Gastrocnemius medialis (tissue), 4 donors: ENCODE data around the gene TTLL7. TPM values are rescaled to one million over a fixed set of nuclear protein-coding genes. Genes with fewer than 3 reads are reported as not detected.

Experiments
- ATAC-seq, 2 donors: fragments of 150-250 bp; one replicate each; pipeline ENCODE4 v1.9.1; 2016
- DNase-seq, 2 donors: peaks; one replicate each; pipeline ENCODE4 v3.0.0-alpha.2; 2019
- H3K27ac ChIP-seq, 4 donors: fragments of 200-600 bp; sonication (generic); 1 replicate in 1 of 4; 2 replicates in 3 of 4; pipeline ENCODE4 v1.5.1; 2016 to 2018; ENCODE audit warnings: mild to moderate bottlenecking in 2 of 4, moderate library complexity in 1 of 4
- H3K27me3 ChIP-seq, 3 donors: fragments of 200-600 bp; sonication (generic) in 2 of 3; 1 replicate in 1 of 3; 2 replicates in 2 of 3; pipeline versions ENCODE4 v1.5.1 to v1.6.0; 2016 to 2019; ENCODE audit warnings: mild to moderate bottlenecking in 1 of 3, moderate library complexity in 1 of 3
- H3K36me3 ChIP-seq, 2 donors: fragments of 200-600 bp; sonication (generic) in 1 of 2; one replicate each; pipeline ENCODE4 v1.5.1; 2017 to 2018
- H3K4me1 ChIP-seq, 2 donors: fragments of 200-600 bp; sonication (generic) in 1 of 2; one replicate each; pipeline ENCODE4 v1.5.1; 2016 to 2017; ENCODE audit warnings: mild to moderate bottlenecking in 2 of 2
- H3K4me3 ChIP-seq, 4 donors: fragments of 200-600 bp; sonication (generic) in 3 of 4; 1 replicate in 1 of 4; 2 replicates in 3 of 4; pipeline ENCODE4 v1.5.1; 2016 to 2019; ENCODE audit warnings: mild to moderate bottlenecking in 2 of 4
- H3K9me3 ChIP-seq, 3 donors: fragments of 200-600 bp; sonication (generic) in 2 of 3; 1 replicate in 1 of 3; 2 replicates in 2 of 3; pipeline ENCODE4 v1.5.1; 2016 to 2019
- POLR2A ChIP-seq, 2 donors: fragments of 450-650 bp; IDR thresholded peaks; one replicate each; pipeline ENCODE4 v1.6.1; 2017; ENCODE audit warnings: antibody characterized with exemption in 2 of 2, mild to moderate bottlenecking in 2 of 2, moderate library complexity in 2 of 2
- in situ Hi-C, 4 donors: fragments of 200-750 bp; cut with MboI; loops; one replicate each; pipeline versions ENCODE4 v1.15.0 to v1.8.0; 2017; ENCODE audit warnings: low sequenced_read_pairs in 4 of 4
- intact Hi-C: fragments of 100-400 bp; cut with DNase I; formaldehyde crosslinking; loops from one replicate; pipeline ENCODE4 v1.15.1; 2023; ENCODE audit warnings: low total_unique reads
- total RNA-seq, 4 donors: library from RNA; depleted of rRNA; stranded (reverse); fragments of >200 nt; gene quantifications; one replicate each; pipeline versions ENCODE4 v1.1.0 to v1.2.3, GENCODE V29; 2016
- TF ChIP-seq, protein P1 (sequence below), 5 experiments: fragments of 450-650 bp in 3 of 5; fragments of 200-600 bp in 2 of 5; sonication (generic) in 2 of 5; IDR thresholded peaks in 4 of 5; conservative IDR thresholded peaks in 1 of 5; 1 replicate in 4 of 5; 2 replicates in 1 of 5; pipeline ENCODE4 v1.5.1; 2016 to 2019; ENCODE audit warnings: antibody characterized with exemption in 5 of 5, mild to moderate bottlenecking in 3 of 5, moderate library complexity in 3 of 5

TTLL7 gene
- total RNA-seq, 4 donors from 2014 or later = 8.2 to 22.9 (median 12.3) TPM

DNA sequence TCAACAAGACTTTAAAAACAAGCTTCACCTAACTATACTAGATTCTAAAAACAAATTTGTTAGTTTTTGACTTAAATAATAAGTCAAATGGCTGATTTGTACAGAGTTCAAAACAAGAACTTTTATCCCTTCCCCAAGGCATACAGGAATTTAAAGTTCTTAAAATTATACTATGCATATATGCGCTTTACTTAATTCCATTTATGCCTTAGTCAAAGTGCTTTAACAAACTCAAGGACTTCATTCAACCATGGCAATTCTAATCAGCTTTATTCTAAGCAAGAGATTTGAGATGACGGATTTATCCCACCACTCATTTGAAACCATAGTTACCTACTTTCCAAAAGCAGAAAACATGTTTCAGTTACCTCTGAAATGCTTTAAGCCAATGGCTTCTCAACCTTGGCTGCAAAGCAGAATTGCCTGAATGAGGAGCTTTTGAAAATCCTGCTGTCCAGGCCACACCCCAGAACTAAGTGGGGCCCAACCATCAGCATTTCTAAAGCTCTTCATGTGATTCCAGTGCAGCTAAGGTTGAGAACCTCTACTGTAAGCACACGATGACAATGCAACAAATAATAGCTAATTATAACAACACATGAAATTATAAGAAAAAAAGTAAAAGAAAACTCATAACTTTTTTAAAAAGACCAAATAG is 44.6 kb downstream of the TTLL7 start:
- ATAC-seq (no peak), DNase-seq (no peak)
- TF ChIP-seq POLR2A (IDR thresholded peaks at IDR 0.05) = no peak
- TF ChIP-seq, protein P1, sequence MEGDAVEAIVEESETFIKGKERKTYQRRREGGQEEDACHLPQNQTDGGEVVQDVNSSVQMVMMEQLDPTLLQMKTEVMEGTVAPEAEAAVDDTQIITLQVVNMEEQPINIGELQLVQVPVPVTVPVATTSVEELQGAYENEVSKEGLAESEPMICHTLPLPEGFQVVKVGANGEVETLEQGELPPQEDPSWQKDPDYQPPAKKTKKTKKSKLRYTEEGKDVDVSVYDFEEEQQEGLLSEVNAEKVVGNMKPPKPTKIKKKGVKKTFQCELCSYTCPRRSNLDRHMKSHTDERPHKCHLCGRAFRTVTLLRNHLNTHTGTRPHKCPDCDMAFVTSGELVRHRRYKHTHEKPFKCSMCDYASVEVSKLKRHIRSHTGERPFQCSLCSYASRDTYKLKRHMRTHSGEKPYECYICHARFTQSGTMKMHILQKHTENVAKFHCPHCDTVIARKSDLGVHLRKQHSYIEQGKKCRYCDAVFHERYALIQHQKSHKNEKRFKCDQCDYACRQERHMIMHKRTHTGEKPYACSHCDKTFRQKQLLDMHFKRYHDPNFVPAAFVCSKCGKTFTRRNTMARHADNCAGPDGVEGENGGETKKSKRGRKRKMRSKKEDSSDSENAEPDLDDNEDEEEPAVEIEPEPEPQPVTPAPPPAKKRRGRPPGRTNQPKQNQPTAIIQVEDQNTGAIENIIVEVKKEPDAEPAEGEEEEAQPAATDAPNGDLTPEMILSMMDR (IDR thresholded peaks at IDR 0.05 in 4 of 5, conservative IDR thresholded peaks at IDR 0.05 in 1 of 5) = no peak
- intact Hi-C loops = no loop called here
- no peaks in the 10 kb centered on the region for H3K9me3 ChIP-seq
- H3K27ac ChIP-seq = no peak overlapping the region
- no peak overlapping the region for H3K4me3 ChIP-seq
- in situ Hi-C loops = no loop called here
- peaks cover 0 to 3% of the 10 kb centered on the region in 2 donors for H3K4me1 ChIP-seq
- H3K27me3 ChIP-seq = no peaks in the 10 kb centered on the region
- no peaks in the 10 kb centered on the region for H3K36me3 ChIP-seq

DNA sequence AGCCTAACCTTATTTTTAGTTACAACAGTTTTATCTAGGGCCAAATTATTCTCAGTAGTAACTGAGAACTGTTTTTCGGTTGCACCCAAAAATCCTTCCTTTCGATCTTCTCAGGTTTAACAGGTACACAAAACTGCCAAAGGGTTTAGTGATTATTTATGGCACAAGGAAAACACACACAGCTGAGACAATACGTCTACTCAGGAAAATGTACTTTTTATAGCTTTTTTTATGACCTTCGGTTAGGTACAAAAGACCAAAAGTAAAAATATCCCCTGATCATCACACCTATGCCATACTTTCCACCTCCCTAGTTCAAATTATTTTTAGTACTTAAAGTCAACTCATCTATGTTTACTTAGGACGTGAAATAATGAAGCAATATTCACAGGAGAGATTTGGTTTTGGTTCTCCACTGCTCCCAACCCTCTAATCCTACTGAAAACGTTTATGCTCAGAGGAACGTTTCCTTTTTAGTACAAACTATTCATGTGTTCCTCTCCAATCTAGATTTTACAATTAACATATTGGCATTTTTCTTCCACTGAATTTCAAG is 48.7 kb downstream of the TTLL7 start:
- Histone ChIP-seq H3K27ac (no peak overlapping the region), H3K27me3 (no peaks in the 10 kb centered on the region), H3K9me3 (no peaks in the 10 kb centered on the region), H3K36me3 (no peaks in the 10 kb centered on the region), H3K4me3 (no peak overlapping the region), H3K4me1 (peaks cover 0 to 3% of the 10 kb centered on the region in 2 donors)
- in situ Hi-C loops (no loop called here), intact Hi-C loops (no loop called here)
- no peak for ATAC-seq
- no peak for DNase-seq
- TF ChIP-seq POLR2A (IDR thresholded peaks at IDR 0.05) = no peak

DNA sequence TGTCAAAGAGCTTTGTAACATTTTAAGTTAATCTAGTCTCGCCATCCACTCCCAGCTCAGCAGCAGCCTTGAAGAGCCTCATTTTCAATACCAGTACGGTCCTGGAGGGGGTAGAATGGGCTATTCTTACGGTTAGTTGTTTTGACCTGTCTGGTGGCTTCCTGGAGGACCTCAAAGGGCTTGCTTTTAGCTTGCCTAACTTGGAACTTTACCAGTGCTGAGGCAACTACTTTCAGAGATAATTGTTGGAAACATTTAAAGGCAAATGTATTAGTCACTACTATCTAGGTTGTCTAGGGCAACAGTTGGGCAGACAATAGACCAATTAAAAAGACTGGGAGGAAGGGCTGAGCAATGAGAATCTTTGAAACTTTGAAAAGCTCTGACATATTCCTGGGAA is 56.0 kb downstream of the TTLL7 start:
- Histone ChIP-seq H3K4me3 (no peak overlapping the region), H3K27me3 (no peaks in the 10 kb centered on the region), H3K4me1 (no peaks in the 10 kb centered on the region), H3K9me3 (no peaks in the 10 kb centered on the region), H3K27ac (no peak overlapping the region), H3K36me3 (no peaks in the 10 kb centered on the region)
- intact Hi-C loops (no loop called here), in situ Hi-C loops (loop anchor here (25.0 kb wide), 4 partner anchors 169 to 819 kb away; no protein-coding TSS in a partner anchor)
- DNase-seq (no peak), ATAC-seq (no peak)
- TF ChIP-seq POLR2A (IDR thresholded peaks at IDR 0.05) = no peak
- TF ChIP-seq, protein P1 (IDR thresholded peaks at IDR 0.05 in 4 of 5, conservative IDR thresholded peaks at IDR 0.05 in 1 of 5) = no peak

DNA sequence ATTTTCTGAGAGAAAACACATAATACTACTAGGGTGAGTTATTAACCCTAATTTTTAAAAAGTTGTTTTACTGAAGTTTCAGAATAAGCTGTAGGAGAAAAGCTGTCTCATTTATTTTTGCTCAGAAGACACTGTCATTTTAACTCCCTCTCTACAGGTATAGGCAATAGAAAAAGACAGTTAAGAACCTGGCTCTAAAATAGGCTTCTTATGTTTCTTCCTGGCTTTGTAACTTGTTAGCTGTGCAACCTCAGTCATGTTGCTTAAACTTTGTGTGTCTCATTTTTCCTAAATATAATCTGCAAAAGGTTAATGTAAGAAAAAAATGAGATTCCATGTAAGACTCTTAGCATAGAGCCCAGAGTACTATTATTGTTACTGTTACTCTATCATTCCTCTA is 64.4 kb downstream of the TTLL7 start:
- no peaks in the 10 kb centered on the region for H3K36me3 ChIP-seq
- H3K27ac ChIP-seq = no peak overlapping the region
- in situ Hi-C loops = loop anchor here (5.0 to 25.0 kb wide), 5 partner anchors 178 to 828 kb away; no protein-coding TSS in a partner anchor
- H3K4me3 ChIP-seq = no peak overlapping the region
- peaks cover 8 to 9% of the 10 kb centered on the region in 2 donors for H3K4me1 ChIP-seq
- peak; percentile 74 to 75 for ATAC-seq
- DNase-seq = no peak
- H3K9me3 ChIP-seq = no peaks in the 10 kb centered on the region
- no peaks in the 10 kb centered on the region for H3K27me3 ChIP-seq
- intact Hi-C loops = loop anchor here (5.0 to 10.0 kb wide), 3 partner anchors 498 to 840 kb away; no protein-coding TSS in a partner anchor
- TF ChIP-seq, protein P1 (IDR thresholded peaks at IDR 0.05 in 4 of 5, conservative IDR thresholded peaks at IDR 0.05 in 1 of 5) = no peak
- TF ChIP-seq POLR2A (IDR thresholded peaks at IDR 0.05) = no peak

DNA sequence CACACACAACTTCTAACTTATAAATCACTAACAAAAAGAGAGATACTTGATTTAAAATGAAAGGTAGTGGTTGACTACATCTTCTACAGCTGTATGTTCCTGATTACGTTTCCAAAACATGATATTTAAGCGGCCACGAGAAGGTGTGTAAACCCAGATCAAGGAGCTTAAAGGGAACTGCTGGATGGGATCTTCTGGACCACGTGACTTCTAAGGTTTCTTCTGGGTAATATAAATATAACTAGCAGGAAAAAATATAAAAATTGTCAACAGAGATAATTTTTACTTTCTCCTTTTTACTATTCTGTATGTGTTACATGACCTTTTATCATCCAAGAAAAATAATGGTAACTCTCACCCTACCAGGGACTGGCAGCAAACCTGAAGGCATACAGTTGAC is 66.2 kb downstream of the TTLL7 start:
- no peak overlapping the region for H3K27ac ChIP-seq
- H3K27me3 ChIP-seq = no peaks in the 10 kb centered on the region
- in situ Hi-C loops = loop anchor here (5.0 to 25.0 kb wide), 5 partner anchors 180 to 830 kb away; no protein-coding TSS in a partner anchor
- H3K4me3 ChIP-seq = no peak overlapping the region
- intact Hi-C loops = loop anchor here (5.0 to 10.0 kb wide), 3 partner anchors 500 to 842 kb away; no protein-coding TSS in a partner anchor
- no peaks in the 10 kb centered on the region for H3K9me3 ChIP-seq
- TF ChIP-seq, protein P1 (IDR thresholded peaks at IDR 0.05 in 4 of 5, conservative IDR thresholded peaks at IDR 0.05 in 1 of 5) = no peak
- TF ChIP-seq POLR2A (IDR thresholded peaks at IDR 0.05) = no peak
- ATAC-seq (no peak), DNase-seq (no peak)
- no peaks in the 10 kb centered on the region for H3K36me3 ChIP-seq
- peaks cover 8 to 9% of the 10 kb centered on the region in 2 donors for H3K4me1 ChIP-seq
